Brain microvascular endothelial cell (primary cell): Measurements from ENCODE around the gene KRTAP5-6.

Source experiments
- DNase-seq: peaks from one replicate; pipeline ENCODE4 v3.0.0-alpha.2; 2020
- H3K27ac ChIP-seq: fragments of 250-450 bp; sonication (Bioruptor Pico); 2 replicates; pipeline ENCODE4 v1.5.1; 2020; ENCODE audit warnings: mild to moderate bottlenecking, moderate library complexity
- H3K27me3 ChIP-seq: fragments of 250-450 bp; sonication (Bioruptor Pico); replicated peaks from 2 replicates; pipeline ENCODE4 v1.5.1; 2020; ENCODE audit warnings: mild to moderate bottlenecking
- H3K36me3 ChIP-seq: fragments of 250-450 bp; sonication (Bioruptor Pico); replicated peaks from 2 replicates; pipeline ENCODE4 v1.5.1; 2020; ENCODE audit warnings: mild to moderate bottlenecking
- H3K4me3 ChIP-seq: 2 replicates; pipeline ENCODE4 v1.5.1; 2011; ENCODE audit warnings: low read depth, mild to moderate bottlenecking, control low read depth, low read length, moderate library complexity
- in situ Hi-C: cut with HindIII; loops from 2 replicates; pipeline ENCODE4 v1.10.0; 2017; ENCODE audit warnings: low sequenced_read_pairs, low pct_ligation_motif_present
- TF ChIP-seq, protein P1 (sequence below): IDR thresholded peaks from 2 replicates; pipeline ENCODE4 v1.5.1; 2011; ENCODE audit warnings: low read depth, mild to moderate bottlenecking, moderate library complexity, low read length, control low read depth, inconsistent platforms; ENCODE audit errors: missing control alignments

KRTAP5-6 gene, protein sequence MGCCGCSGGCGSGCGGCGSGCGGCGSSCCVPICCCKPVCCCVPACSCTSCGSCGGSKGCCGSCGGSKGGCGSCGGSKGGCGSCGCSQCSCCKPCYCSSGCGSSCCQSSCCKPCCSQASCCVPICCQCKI

DNA sequence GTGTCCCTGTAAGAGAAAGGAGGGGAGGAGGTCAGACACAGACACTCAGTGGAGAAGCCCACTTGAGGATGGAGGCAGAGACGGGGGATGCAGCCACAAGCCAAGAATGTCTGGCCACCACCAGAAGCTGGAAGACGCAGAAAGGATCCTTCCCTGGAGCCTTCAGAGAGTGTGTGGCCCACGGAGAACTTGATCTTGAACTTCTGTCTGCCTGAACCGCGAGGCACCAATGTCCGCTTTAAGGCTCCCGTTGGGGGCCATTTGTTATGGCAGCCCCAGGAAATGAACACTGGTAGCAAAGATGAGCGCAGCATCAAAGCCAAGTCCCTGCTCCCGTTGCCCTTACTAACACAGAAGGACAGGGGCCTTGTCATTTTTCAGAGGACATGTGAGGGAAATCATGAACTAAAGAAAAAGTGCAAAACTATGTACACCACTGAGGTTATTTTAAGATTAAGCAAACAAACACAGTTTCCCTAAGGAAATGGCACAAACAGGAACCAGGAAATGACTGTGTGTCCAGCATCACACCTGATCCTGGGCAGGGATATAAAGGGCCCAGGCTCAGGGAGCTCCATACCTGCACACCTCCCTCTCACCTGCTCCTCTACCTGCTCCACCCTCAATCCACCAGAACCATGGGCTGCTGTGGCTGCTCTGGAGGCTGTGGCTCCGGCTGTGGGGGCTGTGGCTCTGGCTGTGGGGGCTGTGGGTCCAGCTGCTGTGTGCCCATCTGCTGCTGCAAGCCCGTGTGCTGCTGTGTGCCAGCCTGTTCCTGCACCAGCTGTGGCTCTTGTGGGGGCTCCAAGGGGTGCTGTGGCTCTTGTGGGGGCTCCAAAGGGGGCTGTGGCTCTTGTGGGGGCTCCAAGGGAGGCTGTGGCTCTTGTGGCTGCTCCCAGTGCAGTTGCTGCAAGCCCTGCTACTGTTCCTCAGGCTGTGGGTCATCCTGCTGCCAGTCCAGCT lies at the start of gene KRTAP5-6:
Gene KRTAP5-6, plus strand, starts transcription at position 588 of the 963 bp plus-strand sequence. Its CDS starts 51 bp downstream, at position 639.
- no peak for DNase-seq
- H3K27me3 ChIP-seq, result no peaks in the 10 kb centered on the region
- no peak within 1 kb of the TSS for H3K27ac ChIP-seq
- no peak within 1 kb of the TSS for H3K4me3 ChIP-seq
- H3K36me3 ChIP-seq, result no peaks in the 10 kb centered on the region
- TF ChIP-seq, protein P1, sequence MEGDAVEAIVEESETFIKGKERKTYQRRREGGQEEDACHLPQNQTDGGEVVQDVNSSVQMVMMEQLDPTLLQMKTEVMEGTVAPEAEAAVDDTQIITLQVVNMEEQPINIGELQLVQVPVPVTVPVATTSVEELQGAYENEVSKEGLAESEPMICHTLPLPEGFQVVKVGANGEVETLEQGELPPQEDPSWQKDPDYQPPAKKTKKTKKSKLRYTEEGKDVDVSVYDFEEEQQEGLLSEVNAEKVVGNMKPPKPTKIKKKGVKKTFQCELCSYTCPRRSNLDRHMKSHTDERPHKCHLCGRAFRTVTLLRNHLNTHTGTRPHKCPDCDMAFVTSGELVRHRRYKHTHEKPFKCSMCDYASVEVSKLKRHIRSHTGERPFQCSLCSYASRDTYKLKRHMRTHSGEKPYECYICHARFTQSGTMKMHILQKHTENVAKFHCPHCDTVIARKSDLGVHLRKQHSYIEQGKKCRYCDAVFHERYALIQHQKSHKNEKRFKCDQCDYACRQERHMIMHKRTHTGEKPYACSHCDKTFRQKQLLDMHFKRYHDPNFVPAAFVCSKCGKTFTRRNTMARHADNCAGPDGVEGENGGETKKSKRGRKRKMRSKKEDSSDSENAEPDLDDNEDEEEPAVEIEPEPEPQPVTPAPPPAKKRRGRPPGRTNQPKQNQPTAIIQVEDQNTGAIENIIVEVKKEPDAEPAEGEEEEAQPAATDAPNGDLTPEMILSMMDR, result no peak
- in situ Hi-C loops, result no loop called here

DNA sequence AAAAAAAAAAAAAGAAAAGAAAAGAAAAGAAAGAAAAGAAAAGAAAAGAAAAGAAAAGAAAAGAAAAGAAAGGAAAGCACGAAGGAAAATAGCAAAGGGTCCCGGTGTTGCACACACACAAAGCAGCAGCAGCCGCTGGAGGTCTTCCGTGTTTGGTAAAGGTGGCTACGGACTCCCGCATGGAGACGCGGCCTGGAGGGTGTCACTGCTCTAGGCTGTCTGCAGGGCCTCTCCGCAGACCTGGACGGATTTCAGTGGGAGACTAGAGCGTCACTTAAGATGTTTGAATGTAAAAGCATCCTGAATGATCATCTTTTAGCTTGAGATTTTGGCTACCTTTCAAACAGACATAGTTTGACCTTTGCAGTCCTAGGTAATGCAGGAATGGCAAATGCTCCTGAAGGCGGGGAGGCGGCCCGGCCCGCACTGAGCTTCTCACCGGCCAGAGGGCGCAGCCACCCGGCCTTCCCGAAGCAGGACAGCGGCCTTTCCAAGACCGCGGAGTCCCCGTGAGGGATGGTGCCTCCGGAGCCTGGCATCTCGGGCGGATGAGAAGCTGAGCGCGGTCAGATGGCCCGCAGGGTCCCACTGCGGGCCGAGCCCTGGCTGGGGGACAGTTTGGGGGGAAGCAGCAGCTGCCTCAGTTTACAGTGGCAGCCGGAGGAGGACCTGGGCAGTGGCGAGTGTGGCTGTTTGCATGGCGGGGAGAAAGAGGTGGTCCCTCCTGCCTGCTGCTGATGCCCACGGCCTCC lies 48.9 kb upstream of the KRTAP5-6 start:
- TF ChIP-seq, protein P1, result no peak
- in situ Hi-C loops, result no loop called here
- DNase-seq, result no peak
- Histone ChIP-seq H3K27me3 (peaks cover under 1% of the 10 kb centered on the region), H3K27ac (no peak overlapping the region), H3K36me3 (no peaks in the 10 kb centered on the region), H3K4me3 (no peak overlapping the region)

DNA sequence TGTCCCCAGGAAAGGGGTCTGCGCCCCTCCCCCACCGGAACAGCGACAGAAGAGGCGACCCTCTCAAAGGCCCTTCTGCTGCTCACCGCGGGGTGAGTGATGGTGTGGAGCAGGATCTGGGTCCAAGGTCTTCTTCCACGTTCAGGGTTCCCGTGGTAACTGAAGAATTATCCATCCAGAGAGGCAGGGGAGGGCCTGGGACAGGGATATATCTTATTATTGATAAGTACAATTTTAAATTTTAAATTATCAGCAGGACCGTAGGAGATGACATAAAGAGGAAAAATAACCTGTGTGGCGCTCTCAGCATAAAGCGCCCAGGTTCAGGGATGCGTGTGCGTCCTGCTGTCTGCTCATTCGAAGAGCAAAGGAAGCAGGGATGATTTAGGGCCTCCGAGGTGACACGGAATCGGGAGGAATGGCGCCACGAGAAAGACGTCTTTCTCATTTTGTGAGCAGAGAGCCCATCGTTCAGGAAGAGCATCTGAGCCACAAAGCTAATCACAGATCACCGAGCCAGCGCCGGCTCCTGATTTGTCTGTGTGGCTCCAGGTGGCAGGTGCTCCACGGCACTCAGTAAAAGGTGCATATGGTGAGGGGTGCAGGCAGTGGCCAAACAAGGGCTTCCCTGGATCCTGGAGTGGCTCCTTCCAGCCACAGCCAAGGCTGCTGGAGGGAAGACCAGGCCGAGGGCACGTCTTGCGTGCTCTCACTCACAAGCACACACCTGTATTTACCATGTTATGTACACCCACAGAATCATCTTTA lies 48.2 kb upstream of the KRTAP5-6 start:
- no peak for DNase-seq
- in situ Hi-C loops, result no loop called here
- Histone ChIP-seq H3K27ac (no peak overlapping the region), H3K36me3 (no peaks in the 10 kb centered on the region), H3K27me3 (peaks cover 3% of the 10 kb centered on the region), H3K4me3 (no peak overlapping the region)
- TF ChIP-seq, protein P1, result no peak

DNA sequence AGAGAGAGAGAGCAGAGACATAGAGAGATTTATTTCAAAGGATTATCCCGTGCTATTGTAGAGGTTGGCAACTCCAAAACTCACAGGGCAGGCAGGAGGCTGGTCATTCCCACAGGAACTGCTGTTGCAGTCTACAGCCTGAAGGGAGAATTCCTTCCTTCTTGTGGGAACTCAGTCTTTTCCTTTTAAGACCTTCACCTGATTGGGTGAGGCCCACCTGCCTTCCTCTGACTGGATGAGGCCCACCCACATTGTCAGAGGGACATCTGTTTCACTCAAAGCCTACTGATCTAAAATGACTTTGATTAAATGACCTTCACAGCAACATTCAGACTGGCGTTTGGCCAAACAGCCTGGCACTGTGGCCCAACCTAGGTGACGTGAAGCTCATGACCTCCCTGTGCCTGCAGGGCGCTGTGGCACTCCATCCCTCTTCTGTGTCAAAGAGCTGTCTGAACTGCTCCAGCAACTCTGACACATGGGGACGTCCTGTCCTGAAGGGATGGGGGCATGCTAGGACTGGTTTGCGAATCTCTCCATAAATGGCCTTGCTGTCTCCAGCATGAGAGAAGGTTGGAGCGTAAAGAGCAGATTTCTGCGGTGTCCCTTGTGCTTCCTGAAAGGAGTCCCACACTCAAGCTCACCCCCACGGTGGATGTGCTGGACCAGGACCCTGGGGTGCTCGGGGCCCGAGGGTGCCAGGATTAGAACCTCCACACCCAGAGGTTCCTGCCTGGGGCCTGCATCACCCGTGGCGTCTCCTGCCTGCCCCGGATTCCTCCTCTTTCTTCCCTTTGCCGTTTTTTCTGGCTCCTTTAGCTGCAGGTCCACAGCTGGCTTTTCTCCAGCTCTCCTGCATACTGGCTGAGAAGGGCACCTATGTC lies 46.7 kb upstream of the KRTAP5-6 start:
- H3K27ac ChIP-seq, result no peak overlapping the region
- in situ Hi-C loops, result no loop called here
- TF ChIP-seq, protein P1, result no peak

DNA sequence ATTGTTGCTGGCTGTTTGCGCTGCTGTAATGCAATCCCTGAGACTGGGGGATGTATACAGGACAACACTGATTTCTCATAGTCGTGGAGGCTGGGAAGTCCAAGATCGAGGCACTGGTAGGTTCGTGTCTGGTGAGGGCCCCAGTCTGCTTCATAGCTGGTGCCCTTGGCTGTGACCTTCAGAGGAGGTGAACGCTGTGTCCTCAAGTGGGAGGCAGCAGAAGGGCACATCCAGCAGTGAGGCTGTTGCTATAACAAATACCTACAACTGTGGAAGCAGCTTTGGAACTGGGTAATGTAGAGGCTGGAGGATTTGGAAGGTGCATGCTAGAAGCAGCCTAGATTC lies 46.1 kb upstream of the KRTAP5-6 start:
- H3K27me3 ChIP-seq, result peaks cover 14% of the 10 kb centered on the region
- no peak for DNase-seq
- TF ChIP-seq, protein P1, result no peak

More for the DNA sequence above, 46.7 kb upstream of the KRTAP5-6 start:
- DNase-seq, result no peak
- Histone ChIP-seq H3K4me3 (no peak overlapping the region), H3K27me3 (peaks cover 12% of the 10 kb centered on the region), H3K36me3 (no peaks in the 10 kb centered on the region)

More for the DNA sequence above, 46.1 kb upstream of the KRTAP5-6 start:
- in situ Hi-C loops, result no loop called here
- no peak overlapping the region for H3K27ac ChIP-seq
- no peaks in the 10 kb centered on the region for H3K36me3 ChIP-seq
- no peak overlapping the region for H3K4me3 ChIP-seq
